ENCODE data around the gene ARHGAP1. TPM values are rescaled to one million over a fixed set of nuclear protein-coding genes. Genes with fewer than 3 reads are reported as not detected.

ARHGAP1 gene
- total and polyA plus RNA-seq, 2 of the 4 experiments (the other 2 are of a cell fraction), result 46.6 to 78.8 TPM

DNA sequence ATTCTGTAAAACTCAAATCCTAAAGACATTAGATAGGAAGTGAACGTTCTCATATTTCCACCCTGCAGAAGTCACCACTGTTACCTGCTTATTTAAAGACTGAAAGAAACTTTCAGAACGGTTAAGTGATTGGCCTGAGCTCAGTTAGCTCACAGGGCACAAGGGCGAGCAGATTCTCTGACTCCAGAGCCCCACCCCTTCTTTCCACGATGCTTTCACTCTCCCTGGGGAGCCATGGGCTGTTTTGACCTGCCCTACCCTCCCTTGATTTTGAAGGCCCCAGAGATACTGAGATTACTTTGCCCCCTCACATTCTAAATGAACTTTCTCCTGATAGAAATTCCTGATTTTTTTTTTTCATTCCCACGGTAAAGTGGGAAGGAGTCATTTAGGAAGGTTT, 33.9 kb downstream of the ARHGAP1 start:
- intact Hi-C loops (cut with micrococcal nuclease) (no loop called here), in situ Hi-C loops (cut with MboI; ENCODE audit: low sequenced_read_pairs) (no loop called here), dilution Hi-C loops (cut with HindIII; ENCODE audit: low sequenced_read_pairs, unreplicated experiment) (no loop called here)
- TF ChIP-seq, protein P1, sequence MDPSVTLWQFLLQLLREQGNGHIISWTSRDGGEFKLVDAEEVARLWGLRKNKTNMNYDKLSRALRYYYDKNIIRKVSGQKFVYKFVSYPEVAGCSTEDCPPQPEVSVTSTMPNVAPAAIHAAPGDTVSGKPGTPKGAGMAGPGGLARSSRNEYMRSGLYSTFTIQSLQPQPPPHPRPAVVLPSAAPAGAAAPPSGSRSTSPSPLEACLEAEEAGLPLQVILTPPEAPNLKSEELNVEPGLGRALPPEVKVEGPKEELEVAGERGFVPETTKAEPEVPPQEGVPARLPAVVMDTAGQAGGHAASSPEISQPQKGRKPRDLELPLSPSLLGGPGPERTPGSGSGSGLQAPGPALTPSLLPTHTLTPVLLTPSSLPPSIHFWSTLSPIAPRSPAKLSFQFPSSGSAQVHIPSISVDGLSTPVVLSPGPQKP (IDR thresholded peaks at IDR 0.05; ENCODE audit: borderline replicate concordance, low read depth, low read length), result no peak
- TF ChIP-seq, protein P2, sequence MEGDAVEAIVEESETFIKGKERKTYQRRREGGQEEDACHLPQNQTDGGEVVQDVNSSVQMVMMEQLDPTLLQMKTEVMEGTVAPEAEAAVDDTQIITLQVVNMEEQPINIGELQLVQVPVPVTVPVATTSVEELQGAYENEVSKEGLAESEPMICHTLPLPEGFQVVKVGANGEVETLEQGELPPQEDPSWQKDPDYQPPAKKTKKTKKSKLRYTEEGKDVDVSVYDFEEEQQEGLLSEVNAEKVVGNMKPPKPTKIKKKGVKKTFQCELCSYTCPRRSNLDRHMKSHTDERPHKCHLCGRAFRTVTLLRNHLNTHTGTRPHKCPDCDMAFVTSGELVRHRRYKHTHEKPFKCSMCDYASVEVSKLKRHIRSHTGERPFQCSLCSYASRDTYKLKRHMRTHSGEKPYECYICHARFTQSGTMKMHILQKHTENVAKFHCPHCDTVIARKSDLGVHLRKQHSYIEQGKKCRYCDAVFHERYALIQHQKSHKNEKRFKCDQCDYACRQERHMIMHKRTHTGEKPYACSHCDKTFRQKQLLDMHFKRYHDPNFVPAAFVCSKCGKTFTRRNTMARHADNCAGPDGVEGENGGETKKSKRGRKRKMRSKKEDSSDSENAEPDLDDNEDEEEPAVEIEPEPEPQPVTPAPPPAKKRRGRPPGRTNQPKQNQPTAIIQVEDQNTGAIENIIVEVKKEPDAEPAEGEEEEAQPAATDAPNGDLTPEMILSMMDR (conservative IDR thresholded peaks at IDR 0.05; ENCODE audit: low read depth, low read length), result no peak
- ChIA-PET CTCF (interaction anchor here (0.5 kb wide), 1 partner anchor 32 kb away, joined by 3 read pairs; no protein-coding TSS in a partner anchor), POLR2A (ENCODE audit: unreplicated experiment) (no interaction called here)
- no peak overlapping the region for H3K18ac ChIP-seq (ENCODE audit: low read depth, low read length)
- peaks cover 0 to 8% of the 10 kb centered on the region in 2 experiments; a peak in 2 of 4 replicates for H3K79me1 ChIP-seq (ENCODE audit: low read depth in 1 of 2, low read length in 2 of 2)
- no peak overlapping the region for H4K5ac ChIP-seq (ENCODE audit: low read depth, low read length)
- no peak overlapping the region for H3K4ac ChIP-seq (ENCODE audit: low read depth, low read length)
- H2BK15ac ChIP-seq (ENCODE audit: low read depth, low read length), result no peak overlapping the region
- peaks cover 5% of the 10 kb centered on the region for H3K4me1 ChIP-seq (ENCODE audit: control insufficient read depth, insufficient read depth, low read length)
- H3K23ac ChIP-seq (ENCODE audit: low read depth, low read length), result no peak overlapping the region
- no peak overlapping the region for H3K14ac ChIP-seq (replicated peaks; ENCODE audit: low read depth, low read length)
- no peak overlapping the region for H3K27ac ChIP-seq (ENCODE audit: insufficient read depth, low read length)
- peaks cover 12% of the 10 kb centered on the region for H3K9me1 ChIP-seq (ENCODE audit: insufficient read depth, low read length)
- no peak overlapping the region for H2BK20ac ChIP-seq (ENCODE audit: low read depth, low read length)
- H3K9me3 ChIP-seq (ENCODE audit: control insufficient read depth, insufficient read depth, low read length), result no peaks in the 10 kb centered on the region
- no peak overlapping the region for H4K91ac ChIP-seq (ENCODE audit: insufficient read depth, low read depth, low read length)
- no peak overlapping the region for H2AK9ac ChIP-seq (replicated peaks; ENCODE audit: low read depth, low read length, poor library complexity)
- no peaks in the 10 kb centered on the region for H3K27me3 ChIP-seq (ENCODE audit: control insufficient read depth, insufficient read depth, low read length)
- H3K4me3 ChIP-seq (ENCODE audit: insufficient read depth, low read depth, low read length), result no peak overlapping the region
- 80% methylated on average over 2 of the region's 5 CpGs; no CpG with 5 or more reads in 1 of the 2 experiments for WGBS, 2 experiments (ENCODE audit: extremely low coverage in 2 of 2, insufficient read length in 1 of 2)
- no peak overlapping the region for H2BK120ac ChIP-seq (ENCODE audit: low read depth, low read length)
- no peak overlapping the region for H3K4me2 ChIP-seq (ENCODE audit: low read depth, low read length)
- H2AK5ac ChIP-seq (ENCODE audit: low read depth, low read length), result no peak overlapping the region
- ATAC-seq (ENCODE audit: low read depth), result no peak
- H4K8ac ChIP-seq (ENCODE audit: low read depth in 2 of 2, low read length in 2 of 2), result no peak overlapping the region
- no peak overlapping the region for H2BK5ac ChIP-seq (ENCODE audit: low read depth, low read length, poor library complexity, severe bottlenecking)
- DNase-seq, result no peak
- no peak overlapping the region for H2AFZ ChIP-seq (replicated peaks; ENCODE audit: low read length, poor library complexity)
- no TSS peak for BruUV-seq (replicated peaks)
- H4K20me1 ChIP-seq (ENCODE audit: insufficient read depth, low read length), result no peaks in the 10 kb centered on the region
- H3K9ac ChIP-seq (ENCODE audit: low read depth, low read length), result no peak overlapping the region
- H3K56ac ChIP-seq (ENCODE audit: extremely low read depth, insufficient read depth, low read length), result no peak overlapping the region
- peaks cover 55% of the 10 kb centered on the region for H3K36me3 ChIP-seq (ENCODE audit: control insufficient read depth, insufficient read depth, low read length)
